ENCODE measurements around the gene PKN3.
"Not testable (repeated sequence)": the region's sequence is repeated elsewhere in the genome, so short reads cannot be mapped to it uniquely, and the experiment has no call there.

PKN3 gene

DNA sequence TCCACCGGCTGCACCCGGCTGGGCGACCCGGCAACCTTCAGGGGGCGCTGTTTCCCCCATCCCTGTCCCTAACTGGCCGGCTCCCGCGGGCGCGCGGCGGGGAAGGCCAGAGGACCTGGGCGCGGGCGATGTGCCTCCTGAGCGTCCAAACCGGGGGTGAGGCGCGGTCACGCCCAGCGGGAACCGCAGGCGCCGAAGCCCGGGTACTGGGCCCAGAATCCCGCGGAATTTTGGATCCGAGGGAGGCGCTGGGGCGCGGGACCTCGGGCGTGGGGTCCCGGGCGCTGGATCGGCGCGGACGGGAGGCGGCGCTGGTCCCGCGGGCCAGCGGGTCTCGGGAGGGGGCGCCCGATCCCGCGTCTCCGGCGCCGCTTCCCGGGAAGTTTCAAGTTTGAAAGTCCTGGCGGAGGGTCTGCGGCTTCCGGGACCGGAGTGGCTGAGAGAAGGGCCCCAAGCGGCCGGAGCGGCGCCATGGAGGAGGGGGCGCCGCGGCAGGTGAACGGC, at the start of gene PKN3:
TSS of gene PKN3 (plus strand) at position 59 of the 504 bp plus-strand sequence. CDS start at position 472, 413 bp downstream.
- DNase-seq, result peak; percentile 78 to 85

- no peak for DNase-seq
Observed at GRCh38 chr9:128653908-128654307, 48.4 kb upstream of the PKN3 start.

GRCh38 chr9:128654481-128654880, 47.8 kb upstream of the PKN3 start:
- DNase-seq, result no peak

DNA sequence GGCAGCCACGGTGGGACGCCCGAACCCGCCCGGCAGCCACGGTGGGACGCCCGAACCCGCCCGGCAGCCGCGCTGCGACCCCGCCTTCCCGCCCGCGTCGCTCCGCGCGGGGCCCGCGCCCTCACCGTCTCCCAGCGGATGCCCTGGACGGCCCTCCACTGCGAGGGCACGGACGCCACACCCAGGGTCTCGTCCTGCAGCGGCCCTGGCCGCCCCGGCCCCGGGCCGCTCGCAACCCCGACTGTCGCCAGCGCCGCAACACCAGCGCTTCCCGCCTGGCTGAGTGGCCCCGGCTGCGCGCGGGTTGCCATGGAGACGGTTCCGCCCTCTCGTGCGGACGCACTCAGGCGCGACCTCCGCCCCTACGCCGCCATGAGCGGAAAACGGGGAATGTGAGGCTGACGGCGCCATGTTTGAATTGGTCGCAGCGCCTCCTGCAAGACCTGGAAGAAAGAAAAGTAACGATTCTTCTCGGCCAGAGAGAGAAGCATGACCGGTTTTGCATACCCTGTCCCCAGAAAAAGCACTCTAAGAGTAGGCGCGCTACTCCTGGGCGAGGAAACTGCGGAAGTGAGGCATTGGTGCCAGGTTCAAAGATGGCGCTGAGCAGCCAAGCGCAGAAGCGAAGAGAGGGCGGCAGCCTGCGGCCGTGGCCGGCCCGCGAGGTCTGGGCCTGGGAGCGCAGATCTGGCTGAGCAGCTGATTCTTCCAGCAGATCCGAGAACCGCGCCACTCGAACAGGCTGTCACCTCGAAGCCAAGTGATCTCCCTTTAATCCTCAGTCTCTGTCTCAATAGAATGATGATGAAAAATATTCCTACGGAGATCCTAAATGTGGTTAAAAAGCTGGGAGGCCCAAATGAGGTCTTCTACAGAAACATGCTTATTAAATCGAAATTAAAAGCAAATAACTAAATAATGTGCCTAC, 45.6 kb upstream of the PKN3 start, which contains the start of gene DYNC2I2:
TSS of gene DYNC2I2 (minus strand) at position 432 of the 928 bp plus-strand sequence. CDS start at position 311, 121 bp downstream.
- peak; percentile 86 to 96 for DNase-seq

GRCh38 chr9:128657344-128657704, 45.0 kb upstream of the PKN3 start:
- DNase-seq, result no peak

GRCh38 chr9:128657796-128658195, 44.5 kb upstream of the PKN3 start:
- DNase-seq, result no peak

- not testable (repeated sequence) for DNase-seq
Observed at GRCh38 chr9:128666481-128666941, 35.8 kb upstream of the PKN3 start.

GRCh38 chr9:128669786-128670185, 32.5 kb upstream of the PKN3 start:
- DNase-seq, result no peak

DNA sequence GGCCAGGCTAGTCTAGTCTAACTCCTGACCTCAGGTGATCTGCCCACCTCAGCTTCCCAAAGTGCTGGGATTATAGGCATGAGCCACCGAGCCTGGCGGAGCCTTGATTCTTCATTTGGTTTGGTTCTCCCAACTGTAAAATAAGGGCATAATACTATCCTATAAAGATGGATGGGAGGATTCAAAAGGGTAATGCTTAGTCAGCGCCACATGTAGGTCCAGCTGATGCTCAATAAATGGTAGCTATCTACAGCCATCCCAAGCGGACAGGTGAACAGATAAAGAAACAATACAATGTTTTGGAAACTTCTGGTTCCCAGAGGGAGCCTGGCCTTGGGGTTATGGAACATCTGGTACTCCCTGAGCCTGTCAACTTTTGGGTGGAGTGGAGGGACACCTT, 26.9 kb upstream of the PKN3 start:
- DNase-seq, result no peak

- DNase-seq, result no peak
Observed at GRCh38 chr9:128677794-128678193, 24.5 kb upstream of the PKN3 start.

GRCh38 chr9:128683340-128684064, 18.8 kb upstream of the PKN3 start:
- DNase-seq, result no peak

DNA sequence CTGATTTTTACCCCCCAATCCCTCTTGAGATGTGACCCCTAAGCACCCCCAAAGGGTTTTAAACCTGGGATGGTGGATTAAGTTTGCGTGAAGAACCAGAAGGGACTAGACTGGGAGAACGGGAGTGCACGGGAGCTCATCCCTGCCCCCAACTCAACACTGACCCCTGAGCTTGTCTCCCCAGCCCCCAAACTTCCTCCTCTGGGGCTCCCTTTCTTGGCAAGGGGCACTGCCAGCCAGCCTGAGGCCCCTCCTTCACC, 18.3 kb upstream of the PKN3 start:
- DNase-seq, result no peak

- DNase-seq, result no peak
Observed at GRCh38 chr9:128684325-128685199, 17.7 kb upstream of the PKN3 start.

- DNase-seq, result no peak
Observed at GRCh38 chr9:128685636-128686489, 16.4 kb upstream of the PKN3 start.

DNA sequence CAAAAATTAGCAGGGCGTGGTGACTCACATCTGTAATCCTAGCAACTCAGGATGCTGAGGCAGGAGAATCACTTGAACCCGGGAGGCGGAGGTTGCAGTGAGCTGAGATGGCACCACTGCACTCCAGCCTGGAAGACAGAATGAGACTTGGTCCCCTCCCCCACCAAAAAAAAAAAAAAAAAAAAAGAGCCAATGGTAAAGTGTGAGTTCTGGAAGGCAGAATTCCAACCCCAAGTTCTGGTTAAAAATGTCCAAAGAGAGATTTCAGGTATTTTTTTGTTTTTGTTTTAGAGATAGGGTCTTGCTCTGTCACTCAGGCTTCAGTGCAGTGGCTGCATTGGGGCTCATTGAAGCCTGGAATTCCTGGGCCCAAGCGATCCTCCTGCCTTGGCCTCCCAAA, 14.8 kb upstream of the PKN3 start:
- no peak for DNase-seq

- peak; percentile 90 to 95 for DNase-seq
Observed at GRCh38 chr9:128688501-128689292, 13.6 kb upstream of the PKN3 start, which contains the start of gene SET. Gene SET (plus strand): TSS chr9:128689222. CDS start chr9:128689583, 361 bp downstream.

DNA sequence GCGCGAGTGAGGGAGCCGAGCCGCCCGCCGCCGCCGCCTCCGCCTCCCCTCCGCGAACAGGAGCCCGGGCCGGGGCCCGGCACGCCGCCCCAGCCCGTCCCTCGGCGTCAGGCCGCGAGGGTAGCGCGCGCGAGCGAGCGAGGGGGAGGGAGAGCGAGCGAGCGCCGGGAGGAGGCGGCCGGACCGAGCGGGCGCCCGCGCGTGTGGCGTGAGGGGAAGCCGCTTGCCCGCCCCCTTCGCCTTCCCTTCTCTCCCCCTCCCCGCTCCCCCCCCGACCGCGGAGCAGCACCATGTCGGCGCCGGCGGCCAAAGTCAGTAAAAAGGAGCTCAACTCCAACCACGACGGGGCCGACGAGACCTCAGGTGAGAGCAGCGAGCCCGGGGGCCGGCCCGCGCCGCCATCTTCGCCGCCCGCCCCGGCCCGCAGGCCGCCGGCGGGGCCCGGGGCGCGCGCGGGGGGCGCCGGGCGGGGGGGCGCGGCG, 13.0 kb upstream of the PKN3 start:
- no peak for DNase-seq

- DNase-seq, result peak; percentile 32 to 48
Observed at GRCh38 chr9:128689820-128690683, 12.3 kb upstream of the PKN3 start.

DNA sequence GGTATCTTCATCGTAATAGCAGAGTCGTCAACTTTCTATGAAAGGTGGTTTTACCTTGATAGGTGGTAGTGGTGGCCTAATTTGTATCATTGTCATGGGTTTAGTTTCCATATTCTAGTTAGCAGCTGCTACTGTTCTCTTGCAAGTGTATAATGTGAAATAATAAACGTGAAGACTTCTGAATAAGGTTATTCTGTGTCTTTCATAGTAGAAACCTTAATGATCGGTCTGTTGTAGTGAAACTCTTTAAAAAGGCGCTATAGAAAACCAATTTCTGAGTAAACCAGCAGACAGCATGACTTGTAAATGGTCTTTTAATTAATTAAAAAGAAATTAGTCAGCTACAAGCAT, 11.6 kb upstream of the PKN3 start:
- DNase-seq, result no peak

- not testable (repeated sequence) for DNase-seq
Observed at GRCh38 chr9:128693738-128694137, 8.6 kb upstream of the PKN3 start.
